ENCODE measurements around the gene MAP3K13. TPM values are rescaled to one million over a fixed set of nuclear protein-coding genes. Genes with fewer than 3 reads are reported as not detected.
A peak's percentile ranks its signal among the peaks of the same experiment; 100 is the strongest.

Gene MAP3K13
- polyA plus RNA-seq (2012; ENCODE audit: missing spikeins), result 14.8 TPM

DNA sequence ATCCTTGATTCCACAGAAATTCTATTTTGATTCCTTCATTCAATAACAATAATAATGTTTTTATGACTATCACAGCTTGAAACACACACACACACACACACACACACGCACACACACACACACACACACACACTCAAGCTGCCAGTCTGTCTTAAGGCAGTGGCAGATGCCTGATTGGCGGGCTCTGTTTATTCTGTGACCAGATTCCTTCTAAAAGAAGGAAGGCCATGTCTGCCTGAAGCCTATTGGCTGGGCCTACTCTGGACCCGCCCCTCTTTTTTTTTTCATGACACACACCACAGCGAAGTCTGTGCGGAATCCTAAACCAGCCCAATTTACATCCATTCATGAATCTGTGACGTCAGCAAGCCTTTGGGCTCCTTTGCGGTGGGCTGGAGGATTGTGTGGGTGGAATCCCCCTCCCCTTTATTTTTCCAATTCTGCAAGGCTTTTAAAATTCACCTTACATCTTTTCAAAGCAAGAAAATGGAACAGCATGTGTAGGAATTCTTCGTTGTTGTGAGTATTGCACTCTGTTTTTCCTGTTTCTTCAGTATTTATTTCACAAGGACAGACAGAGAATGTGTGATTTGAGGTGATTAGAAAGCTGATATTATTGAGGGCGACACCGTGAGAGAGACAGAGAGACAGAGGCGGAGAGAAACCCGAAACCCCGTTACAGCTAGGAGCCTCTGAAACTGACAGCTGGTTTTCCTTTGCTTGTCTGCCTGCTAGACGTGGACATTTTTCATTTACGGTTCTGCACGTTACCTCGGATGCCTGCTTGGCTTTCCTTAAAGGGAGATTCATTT, at the start of gene MAP3K13:
Gene MAP3K13 (plus strand): TSS at position 287 of the 812 bp plus-strand sequence. CDS start 65,446 bp downstream, outside the sequence.
- FAIRE-seq (peak; percentile 94), DNase-seq (ENCODE audit: insufficient read length) (peak; percentile 48)
- TF ChIP-seq POLR2AphosphoS5 (IDR thresholded peaks at IDR 0.05; ENCODE audit: low read depth, low read length) (no peak), TAF1 (IDR thresholded peaks at IDR 0.05; ENCODE audit: borderline replicate concordance, low read depth, low read length) (no peak), POLR2A (IDR thresholded peaks at IDR 0.05; ENCODE audit: low read depth, low read length) (peak; percentile 23; the same call in 1 of the 2 replicates)

DNA sequence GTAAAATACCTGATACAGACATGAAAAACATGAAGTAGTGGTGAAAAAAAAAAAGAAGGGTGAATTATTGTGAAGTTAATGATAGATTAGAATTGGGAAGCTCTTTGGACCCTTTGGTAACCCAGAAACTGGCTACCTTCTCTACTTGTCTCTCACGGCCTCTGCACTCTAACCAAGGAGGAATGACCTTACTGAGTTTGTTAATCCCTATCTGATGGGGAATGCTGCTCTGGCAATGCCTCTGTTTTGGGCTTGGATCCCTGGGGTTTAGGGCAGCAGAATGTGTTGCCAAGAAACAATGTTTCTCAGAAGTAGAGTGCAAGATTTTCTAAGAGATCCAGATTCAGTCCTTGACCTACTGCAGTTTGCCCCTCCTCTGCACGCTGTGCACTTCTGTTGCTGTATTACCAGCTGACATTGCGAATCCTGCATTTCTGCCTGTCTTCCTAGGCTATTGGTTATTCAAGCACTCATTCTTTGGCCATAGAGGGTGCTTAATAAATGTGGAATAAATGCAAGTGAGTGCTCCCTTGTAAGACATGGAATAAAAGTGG, 49.2 kb upstream of the MAP3K13 start:
- no peak for FAIRE-seq
- TF ChIP-seq POLR2A (IDR thresholded peaks at IDR 0.05; ENCODE audit: low read depth, low read length) (no peak), POLR2AphosphoS5 (IDR thresholded peaks at IDR 0.05; ENCODE audit: low read depth, low read length) (no peak), TAF1 (IDR thresholded peaks at IDR 0.05; ENCODE audit: borderline replicate concordance, low read depth, low read length) (no peak)
- DNase-seq (ENCODE audit: insufficient read length), result no peak

DNA sequence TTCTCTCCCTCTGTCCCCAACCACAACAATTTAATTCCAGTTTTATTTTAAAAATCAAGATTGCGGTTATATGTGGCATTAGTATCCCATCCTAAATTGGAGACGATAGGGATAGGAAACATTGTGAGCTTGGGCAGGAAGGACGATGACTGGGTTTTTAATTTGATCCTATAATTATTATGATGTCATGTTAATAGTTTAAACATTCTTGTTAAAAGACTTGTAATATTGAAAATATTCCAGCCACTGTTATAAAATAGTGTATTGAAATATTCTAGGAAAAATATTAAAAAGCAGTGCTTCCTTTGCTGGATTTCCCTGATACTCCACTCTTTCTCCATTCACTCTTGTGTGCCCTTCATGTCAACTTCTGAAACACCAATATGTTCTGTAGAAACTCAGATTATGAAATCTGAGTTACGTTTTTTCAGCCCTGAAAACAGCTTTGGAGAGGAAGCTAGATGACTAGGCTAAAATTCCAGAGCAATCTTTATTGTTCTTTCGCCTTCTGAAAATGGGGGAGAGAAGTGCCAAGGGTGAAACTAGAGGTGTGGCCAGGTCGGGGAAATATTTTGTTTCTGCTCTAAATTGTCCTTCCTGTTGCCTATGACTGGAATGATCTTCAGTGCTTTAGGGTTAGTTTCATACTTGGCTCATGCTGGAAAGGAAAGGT, 46.1 kb upstream of the MAP3K13 start:
- peak; percentile 80 for FAIRE-seq
- TF ChIP-seq POLR2A (IDR thresholded peaks at IDR 0.05; ENCODE audit: low read depth, low read length), result no peak
- no peak for DNase-seq (ENCODE audit: insufficient read length)

- DNase-seq (ENCODE audit: insufficient read length), result no peak
- FAIRE-seq, result peak; percentile 5
- TF ChIP-seq POLR2A (IDR thresholded peaks at IDR 0.05; ENCODE audit: low read depth, low read length), result no peak
- TF ChIP-seq TAF1 (IDR thresholded peaks at IDR 0.05; ENCODE audit: borderline replicate concordance, low read depth, low read length), result no peak
- no peak for TF ChIP-seq POLR2AphosphoS5 (IDR thresholded peaks at IDR 0.05; ENCODE audit: low read depth, low read length)
Measured at GRCh38 chr3:185317674-185318073, 45.3 kb upstream of the MAP3K13 start.

DNA sequence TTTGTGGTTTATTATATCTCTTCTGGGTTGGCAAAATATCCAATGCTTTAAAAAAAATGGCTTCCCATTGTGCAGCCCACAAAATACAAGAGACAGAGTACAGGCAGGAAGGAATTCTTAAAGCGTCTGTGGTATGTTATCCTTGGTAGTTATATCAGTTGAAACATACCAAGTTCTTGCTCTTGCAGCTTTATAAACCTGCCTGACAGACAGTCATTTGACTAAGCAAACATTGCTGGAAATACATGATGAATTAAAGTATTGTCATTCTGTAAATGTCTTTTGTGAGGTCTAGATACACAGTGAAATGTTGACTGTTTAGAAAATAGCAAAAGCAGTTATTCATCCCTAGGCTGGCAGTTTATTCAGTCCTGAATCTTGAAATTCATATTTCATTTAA, 44.8 kb upstream of the MAP3K13 start:
- no peak for TF ChIP-seq POLR2AphosphoS5 (IDR thresholded peaks at IDR 0.05; ENCODE audit: low read depth, low read length)
- TF ChIP-seq POLR2A (IDR thresholded peaks at IDR 0.05; ENCODE audit: low read depth, low read length), result no peak
- TF ChIP-seq TAF1 (IDR thresholded peaks at IDR 0.05; ENCODE audit: borderline replicate concordance, low read depth, low read length), result no peak
- FAIRE-seq, result no peak
- DNase-seq (ENCODE audit: insufficient read length), result no peak

DNA sequence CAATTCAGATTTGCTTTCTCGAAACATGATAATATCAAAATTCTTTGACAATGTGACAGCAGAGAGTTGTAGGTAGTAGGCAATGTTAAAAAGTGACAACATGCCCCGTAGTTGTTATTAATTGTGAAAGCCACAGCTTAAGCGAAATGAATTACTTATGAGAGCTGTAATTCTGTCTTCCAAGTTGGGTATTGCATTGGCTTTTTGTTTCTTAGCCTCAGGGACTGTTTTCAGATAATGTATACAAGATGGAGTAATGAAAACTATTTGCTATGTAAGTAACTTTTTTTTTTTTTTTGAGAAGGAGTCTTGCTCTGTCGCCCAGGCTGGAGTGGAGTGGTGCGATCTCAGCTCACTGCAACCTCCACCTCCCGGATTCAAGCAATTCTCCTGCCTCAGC, 43.1 kb upstream of the MAP3K13 start:
- TF ChIP-seq POLR2AphosphoS5 (IDR thresholded peaks at IDR 0.05; ENCODE audit: low read depth, low read length) (no peak), POLR2A (IDR thresholded peaks at IDR 0.05; ENCODE audit: low read depth, low read length) (no peak), TAF1 (IDR thresholded peaks at IDR 0.05; ENCODE audit: borderline replicate concordance, low read depth, low read length) (no peak)
- no peak for DNase-seq (ENCODE audit: insufficient read length)
- FAIRE-seq, result no peak

DNA sequence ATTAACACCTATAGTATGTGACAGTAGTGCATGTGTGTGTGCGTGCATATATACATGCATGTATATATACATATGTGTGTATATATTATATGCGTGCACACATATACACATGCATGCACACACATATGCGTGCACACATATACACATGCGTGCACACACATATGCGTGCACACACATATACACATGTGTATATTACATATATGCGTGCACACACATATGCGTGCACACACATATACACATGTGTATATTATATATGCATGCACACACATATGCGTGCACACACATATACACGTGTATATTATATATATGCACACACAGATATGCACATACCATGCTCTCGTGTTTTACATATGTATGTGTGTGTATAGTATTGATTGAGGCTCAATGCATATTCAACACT, 42.0 kb upstream of the MAP3K13 start:
- FAIRE-seq, result no peak
- TF ChIP-seq TAF1 (IDR thresholded peaks at IDR 0.05; ENCODE audit: borderline replicate concordance, low read depth, low read length) (no peak), POLR2A (IDR thresholded peaks at IDR 0.05; ENCODE audit: low read depth, low read length) (no peak), POLR2AphosphoS5 (IDR thresholded peaks at IDR 0.05; ENCODE audit: low read depth, low read length) (no peak)
- no peak for DNase-seq (ENCODE audit: insufficient read length)

DNA sequence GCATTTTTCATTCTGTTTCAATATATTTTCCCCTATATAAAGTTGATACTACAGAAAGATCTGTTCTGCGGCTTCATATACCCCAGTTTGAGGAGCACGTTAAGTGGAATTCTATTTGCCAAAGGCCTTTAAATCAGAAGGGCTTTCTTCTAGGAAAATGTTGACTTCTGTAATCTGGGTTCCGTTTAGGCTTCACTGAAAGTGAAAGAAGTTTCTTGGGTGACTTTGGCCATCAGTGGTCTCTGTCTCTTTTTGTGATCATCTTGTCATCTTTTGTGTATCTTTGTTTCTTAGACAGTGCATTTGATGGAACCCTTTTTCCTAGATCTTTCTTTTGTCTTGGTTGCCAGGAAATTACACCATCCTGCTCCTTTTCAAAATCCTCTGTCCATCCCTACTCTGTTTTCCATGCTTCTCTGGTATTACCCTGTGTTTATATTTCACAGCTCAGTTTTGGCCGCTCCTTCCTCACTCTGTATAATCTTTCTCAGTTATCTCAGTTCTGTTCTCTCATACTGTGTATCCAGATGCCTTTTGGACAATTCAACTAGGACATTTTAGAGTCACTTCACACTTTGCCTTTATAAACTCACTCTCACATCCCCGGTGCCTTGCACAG, 40.7 kb upstream of the MAP3K13 start:
- FAIRE-seq (no peak), DNase-seq (ENCODE audit: insufficient read length) (no peak)

GRCh38 chr3:185325946-185326791, 36.8 kb upstream of the MAP3K13 start:
- no peak for DNase-seq (ENCODE audit: insufficient read length)
- no peak for FAIRE-seq
- TF ChIP-seq TAF1 (IDR thresholded peaks at IDR 0.05; ENCODE audit: borderline replicate concordance, low read depth, low read length), result no peak

More for the DNA sequence above, 40.7 kb upstream of the MAP3K13 start:
- TF ChIP-seq TAF1 (IDR thresholded peaks at IDR 0.05; ENCODE audit: borderline replicate concordance, low read depth, low read length), result no peak
- no peak for TF ChIP-seq POLR2AphosphoS5 (IDR thresholded peaks at IDR 0.05; ENCODE audit: low read depth, low read length)
- TF ChIP-seq POLR2A (IDR thresholded peaks at IDR 0.05; ENCODE audit: low read depth, low read length), result no peak

GRCh38 chr3:185327062-185327461, 35.9 kb upstream of the MAP3K13 start:
- no peak for FAIRE-seq
- TF ChIP-seq TAF1 (IDR thresholded peaks at IDR 0.05; ENCODE audit: borderline replicate concordance, low read depth, low read length) (no peak), POLR2AphosphoS5 (IDR thresholded peaks at IDR 0.05; ENCODE audit: low read depth, low read length) (no peak), POLR2A (IDR thresholded peaks at IDR 0.05; ENCODE audit: low read depth, low read length) (no peak)
- no peak for DNase-seq (ENCODE audit: insufficient read length)

Measured in GM12892 (cell line).